NT2/D1 (cell line): ENCODE results near the gene RHBDL1.
"Not testable (repeated sequence)": the region's sequence is repeated elsewhere in the genome, so short reads cannot be mapped to it uniquely, and the experiment has no call there.

Experiments
- DNase-seq: peaks from one replicate; pipeline ENCODE4 v3.0.0-alpha.2; 2011; ENCODE audit warnings: low read depth, low spot score
- H3K27me3 ChIP-seq: 2 replicates; pipeline ENCODE4 v1.6.0; 2011; ENCODE audit warnings: mild to moderate bottlenecking; ENCODE audit not compliant: insufficient read length, insufficient read depth
- H3K36me3 ChIP-seq: 2 replicates; pipeline ENCODE4 v1.6.1; 2011; ENCODE audit warnings: mild to moderate bottlenecking, low read length, mixed read lengths; ENCODE audit not compliant: insufficient read depth, insufficient read length
- H3K4me1 ChIP-seq: 2 replicates; pipeline ENCODE4 v1.5.1; 2011; ENCODE audit not compliant: insufficient read depth, insufficient read length
- H3K4me3 ChIP-seq: 2 replicates; pipeline ENCODE4 v1.5.1; 2011; ENCODE audit warnings: low read depth; ENCODE audit not compliant: insufficient read length
- H3K9ac ChIP-seq: 2 replicates; pipeline ENCODE4 v1.6.0; 2011; ENCODE audit warnings: low read depth; ENCODE audit not compliant: insufficient read length
- H3K9me3 ChIP-seq: 2 replicates; pipeline ENCODE4 v1.5.1; 2011; ENCODE audit warnings: mild to moderate bottlenecking, low read length; ENCODE audit not compliant: insufficient read depth
- SUZ12 ChIP-seq: IDR thresholded peaks from 2 replicates; pipeline ENCODE4 v1.6.1; 2011; ENCODE audit not compliant: insufficient read length, insufficient read depth; ENCODE audit errors: extremely low read depth
- YY1 ChIP-seq: IDR thresholded peaks from 2 replicates; pipeline ENCODE4 v1.6.1; 2011; ENCODE audit not compliant: insufficient read length, insufficient read depth
- ZNF274 ChIP-seq: IDR thresholded peaks from 2 replicates; pipeline ENCODE4 v1.6.1; 2011; ENCODE audit warnings: mild to moderate bottlenecking, low read depth, low read length

RHBDL1 gene

GRCh38 chr16:709566-710499 lies 34.4 kb downstream of the RHBDL1 start:
- TF ChIP-seq ZNF274 (no peak), YY1 (no peak), SUZ12 (no peak)
- H3K36me3 ChIP-seq: no peaks in the 10 kb centered on the region
- H3K9me3 ChIP-seq: no peaks in the 10 kb centered on the region
- H3K27me3 ChIP-seq: peaks cover 65% of the 10 kb centered on the region
- no peak overlapping the region for H3K4me3 ChIP-seq
- H3K4me1 ChIP-seq: peaks cover 36% of the 10 kb centered on the region
- DNase-seq: peak; percentile 80
- H3K9ac ChIP-seq: peak overlapping the region; percentile 67

GRCh38 chr16:710500-711075 lies 35.1 kb downstream of the RHBDL1 start:
- H3K27me3 ChIP-seq: peaks cover 59% of the 10 kb centered on the region
- peaks cover 36% of the 10 kb centered on the region for H3K4me1 ChIP-seq
- no peak overlapping the region for H3K4me3 ChIP-seq
- peak overlapping the region; percentile 50 for H3K9ac ChIP-seq
- DNase-seq: no peak
- H3K9me3 ChIP-seq: no peaks in the 10 kb centered on the region
- H3K36me3 ChIP-seq: no peaks in the 10 kb centered on the region
- TF ChIP-seq SUZ12 (no peak), YY1 (no peak), ZNF274 (no peak)

- Histone ChIP-seq H3K27me3 (peaks cover 55% of the 10 kb centered on the region), H3K4me1 (peaks cover 38% of the 10 kb centered on the region), H3K4me3 (no peak overlapping the region), H3K9ac (peak overlapping the region; percentile 50), H3K36me3 (no peaks in the 10 kb centered on the region), H3K9me3 (no peaks in the 10 kb centered on the region)
- TF ChIP-seq ZNF274 (no peak), YY1 (no peak), SUZ12 (no peak)
- DNase-seq: no peak
Observed at GRCh38 chr16:711084-711483, 35.6 kb downstream of the RHBDL1 start.

GRCh38 chr16:711548-712320 lies 36.3 kb downstream of the RHBDL1 start:
- peak; percentile 70 for DNase-seq
- H3K4me3 ChIP-seq: no peak overlapping the region
- H3K9me3 ChIP-seq: no peaks in the 10 kb centered on the region
- peaks cover 39% of the 10 kb centered on the region for H3K4me1 ChIP-seq
- no peak for TF ChIP-seq YY1
- TF ChIP-seq ZNF274: no peak
- TF ChIP-seq SUZ12: no peak
- no peaks in the 10 kb centered on the region for H3K36me3 ChIP-seq
- peak overlapping the region; percentile 23 for H3K9ac ChIP-seq
- H3K27me3 ChIP-seq: peaks cover 49% of the 10 kb centered on the region

- H3K4me1 ChIP-seq: peaks cover 45% of the 10 kb centered on the region
- peak; percentile 94 for DNase-seq
- not testable (repeated sequence) for H3K9me3 ChIP-seq, H3K9ac ChIP-seq, H3K36me3 ChIP-seq, H3K4me3 ChIP-seq
- H3K27me3 ChIP-seq: peaks cover 38% of the 10 kb centered on the region
Observed at GRCh38 chr16:712740-713250, 37.3 kb downstream of the RHBDL1 start.

GRCh38 chr16:714079-714478 lies 38.6 kb downstream of the RHBDL1 start:
- Histone ChIP-seq H3K9ac (peak overlapping the region; percentile 74), H3K4me1 (peaks cover 54% of the 10 kb centered on the region), H3K4me3 (peak overlapping the region; percentile 21), H3K9me3 (no peaks in the 10 kb centered on the region), H3K36me3 (peaks cover under 1% of the 10 kb centered on the region), H3K27me3 (peaks cover 25% of the 10 kb centered on the region)
- no peak for DNase-seq
- TF ChIP-seq SUZ12: no peak
- no peak for TF ChIP-seq ZNF274
- no peak for TF ChIP-seq YY1
